Measurements from ENCODE around the gene FAM107A. TPM values are rescaled to one million over a fixed set of nuclear protein-coding genes. Genes with fewer than 3 reads are reported as not detected.

The FAM107A gene, protein sequence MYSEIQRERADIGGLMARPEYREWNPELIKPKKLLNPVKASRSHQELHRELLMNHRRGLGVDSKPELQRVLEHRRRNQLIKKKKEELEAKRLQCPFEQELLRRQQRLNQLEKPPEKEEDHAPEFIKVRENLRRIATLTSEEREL
- total RNA-seq, result 10 to 100 TPM in 4 of 5 donors, 1 to 10 TPM in 1; 4.7 to 35.2 (median 16.2) TPM
- polyA plus RNA-seq, result 10 to 100 TPM; 22.4 to 55.4 (median 35.6) TPM
- long read RNA-seq, donor 1, result 0 reads
- long read RNA-seq, donor 2, result 0 reads
- long read RNA-seq, donor 3, result 0 reads
- long read RNA-seq, donor 4, result 0 reads
- long read RNA-seq, donor 5, partial matches to known transcripts, result 0 of 1 reads
- long read RNA-seq, donor 5, other reads (novel, unspliced or antisense), result 0 of 1 reads
- long read RNA-seq, donor 6, result 0 reads
- long read RNA-seq, donor 7, result 0 reads
- long read RNA-seq, donor 8, result 0 reads
- long read RNA-seq, donor 9, result 0 reads
- long read RNA-seq, donor 10, partial matches to known transcripts, result 0 of 1 reads
- long read RNA-seq, donor 10, other reads (novel, unspliced or antisense), result 0 of 1 reads

DNA sequence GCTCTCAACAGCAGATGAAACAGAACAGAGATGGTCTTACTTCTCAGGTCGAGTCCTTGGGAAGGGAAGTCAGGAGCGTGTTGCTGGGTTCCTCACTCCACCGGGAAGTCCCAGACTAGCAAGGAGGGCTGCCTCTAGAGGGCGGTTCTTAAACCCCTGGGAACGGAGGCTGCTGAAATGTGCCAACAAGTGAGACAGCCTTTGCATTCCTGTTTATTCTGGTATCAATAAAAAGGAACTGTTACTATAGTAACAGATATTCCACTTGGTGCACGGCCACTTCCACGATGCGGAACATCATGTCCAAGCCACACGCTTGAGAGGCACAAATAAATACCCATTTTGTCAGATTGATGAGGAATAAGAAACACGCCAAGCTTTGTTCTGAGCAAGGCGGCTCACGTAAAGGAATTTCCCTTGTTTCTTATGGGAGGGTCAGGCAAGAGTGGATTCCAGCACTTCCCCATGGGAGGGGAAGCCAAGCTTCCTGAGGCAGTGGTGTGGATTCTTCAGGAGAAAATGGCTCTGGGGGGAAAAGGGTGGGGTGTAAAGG lies at the start of gene FAM107A:
Gene FAM107A (minus strand): TSS at position 123 of the 553 bp plus-strand sequence. CDS start 7,531 bp downstream, outside the sequence.
- Histone ChIP-seq H3K36me3 (no peaks in the 10 kb centered on the region), H3K9me3 (no peaks in the 10 kb centered on the region), H3K4me3 (peak within 1 kb of the TSS; percentile 27 to 34 (median 32)), H3K27me3 (no peaks in the 10 kb centered on the region), H3K27ac (peak within 1 kb of the TSS; percentile 15 to 80 (median 75)), H3K4me1 (peaks cover 5 to 35% (median 19%) of the 10 kb centered on the region in 4 donors)
- 13 to 23% (median 20%) methylated on average over 12 of the region's 12 CpGs for WGBS, 5 donors
- DNase-seq, result peak; percentile 44 to 71
- intact Hi-C loops (cut with DNase I; ENCODE audit: low total_unique reads), result no loop called here
- TF ChIP-seq POLR2A (IDR thresholded peaks at IDR 0.05) (no peak), EP300 (IDR thresholded peaks at IDR 0.05) (peak; percentile 86), POLR2AphosphoS5 (IDR thresholded peaks at IDR 0.05) (peak; percentile 64 to 72 (median 69))
- TF ChIP-seq, protein P1, sequence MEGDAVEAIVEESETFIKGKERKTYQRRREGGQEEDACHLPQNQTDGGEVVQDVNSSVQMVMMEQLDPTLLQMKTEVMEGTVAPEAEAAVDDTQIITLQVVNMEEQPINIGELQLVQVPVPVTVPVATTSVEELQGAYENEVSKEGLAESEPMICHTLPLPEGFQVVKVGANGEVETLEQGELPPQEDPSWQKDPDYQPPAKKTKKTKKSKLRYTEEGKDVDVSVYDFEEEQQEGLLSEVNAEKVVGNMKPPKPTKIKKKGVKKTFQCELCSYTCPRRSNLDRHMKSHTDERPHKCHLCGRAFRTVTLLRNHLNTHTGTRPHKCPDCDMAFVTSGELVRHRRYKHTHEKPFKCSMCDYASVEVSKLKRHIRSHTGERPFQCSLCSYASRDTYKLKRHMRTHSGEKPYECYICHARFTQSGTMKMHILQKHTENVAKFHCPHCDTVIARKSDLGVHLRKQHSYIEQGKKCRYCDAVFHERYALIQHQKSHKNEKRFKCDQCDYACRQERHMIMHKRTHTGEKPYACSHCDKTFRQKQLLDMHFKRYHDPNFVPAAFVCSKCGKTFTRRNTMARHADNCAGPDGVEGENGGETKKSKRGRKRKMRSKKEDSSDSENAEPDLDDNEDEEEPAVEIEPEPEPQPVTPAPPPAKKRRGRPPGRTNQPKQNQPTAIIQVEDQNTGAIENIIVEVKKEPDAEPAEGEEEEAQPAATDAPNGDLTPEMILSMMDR (IDR thresholded peaks at IDR 0.05), result peak in 4 of 7 experiments; percentile 6 to 24 (median 14)

GRCh38 chr3:58625196-58625824 lies 48.1 kb upstream of the FAM107A start:
- no peak for DNase-seq
- 61 to 88% (median 74%) methylated on average over 9 of the region's 9 CpGs for WGBS, 5 donors
- H3K4me3 ChIP-seq, result no peak overlapping the region
- H3K9me3 ChIP-seq, result no peaks in the 10 kb centered on the region
- H3K27me3 ChIP-seq, result no peaks in the 10 kb centered on the region
- intact Hi-C loops (cut with DNase I; ENCODE audit: low total_unique reads), result loop anchor here (5.0 kb wide), 1 partner anchor 53 kb away; no protein-coding TSS in a partner anchor
- TF ChIP-seq POLR2AphosphoS5 (IDR thresholded peaks at IDR 0.05) (no peak), POLR2A (IDR thresholded peaks at IDR 0.05) (no peak), EP300 (IDR thresholded peaks at IDR 0.05) (no peak)
- TF ChIP-seq, protein P1 (IDR thresholded peaks at IDR 0.05), result no peak
- no peak overlapping the region for H3K27ac ChIP-seq
- H3K36me3 ChIP-seq, result no peaks in the 10 kb centered on the region
- peaks cover 16 to 55% (median 35%) of the 10 kb centered on the region in 4 donors for H3K4me1 ChIP-seq

DNA sequence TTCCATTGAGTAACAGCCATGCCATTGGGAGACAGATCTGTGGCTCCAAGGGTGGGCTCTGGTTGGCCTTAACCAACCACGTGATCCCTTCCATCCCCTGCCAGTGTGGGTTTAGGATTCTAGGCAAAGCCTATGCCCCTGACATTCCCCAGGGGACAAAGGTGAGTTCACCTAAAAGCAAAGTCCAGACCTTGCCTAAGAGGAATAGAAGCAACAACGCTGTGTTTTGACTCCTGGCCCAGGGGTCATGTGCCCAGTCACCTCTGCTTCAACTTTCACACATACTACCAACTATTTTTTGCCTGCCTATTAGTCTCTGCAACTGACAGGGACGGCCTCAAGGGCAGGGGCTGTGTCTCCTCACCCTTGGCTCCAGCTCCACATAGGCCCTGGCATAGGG lies 47.4 kb upstream of the FAM107A start:
- intact Hi-C loops (cut with DNase I; ENCODE audit: low total_unique reads), result no loop called here
- H3K27me3 ChIP-seq, result no peaks in the 10 kb centered on the region
- TF ChIP-seq POLR2A (IDR thresholded peaks at IDR 0.05) (no peak), EP300 (IDR thresholded peaks at IDR 0.05) (no peak), POLR2AphosphoS5 (IDR thresholded peaks at IDR 0.05) (no peak)
- TF ChIP-seq, protein P1 (IDR thresholded peaks at IDR 0.05), result no peak
- 60 to 92% (median 76%) methylated on average over 2 to 3 of the region's 3 CpGs for WGBS, 5 donors
- H3K4me1 ChIP-seq, result peaks cover 16 to 47% (median 27%) of the 10 kb centered on the region in 4 donors
- no peaks in the 10 kb centered on the region for H3K9me3 ChIP-seq
- DNase-seq, result no peak
- H3K27ac ChIP-seq, result no peak overlapping the region
- H3K4me3 ChIP-seq, result no peak overlapping the region
- no peaks in the 10 kb centered on the region for H3K36me3 ChIP-seq

DNA sequence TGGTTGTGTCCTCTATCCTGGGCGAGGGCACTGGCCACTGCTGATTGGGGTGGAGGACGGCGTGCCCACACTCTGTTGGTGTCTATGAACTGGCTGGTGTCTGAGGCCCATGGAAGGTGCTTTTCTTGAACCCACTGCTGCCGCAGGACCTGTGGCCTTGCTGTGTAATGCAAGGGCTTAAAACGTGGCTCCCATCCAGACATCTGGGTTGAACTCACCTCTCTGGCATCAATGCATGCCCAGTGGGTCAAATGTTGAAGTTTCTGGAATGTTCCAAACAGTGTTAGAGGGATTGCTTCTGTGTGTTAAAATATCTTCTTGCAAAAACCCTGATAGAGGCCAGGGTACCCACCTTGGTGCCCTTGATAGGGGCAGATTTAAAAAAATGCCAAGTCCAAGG lies 46.8 kb upstream of the FAM107A start:
- Histone ChIP-seq H3K4me3 (no peak overlapping the region), H3K27me3 (no peaks in the 10 kb centered on the region), H3K4me1 (peaks cover 16 to 41% (median 21%) of the 10 kb centered on the region in 4 donors), H3K36me3 (no peaks in the 10 kb centered on the region), H3K9me3 (no peaks in the 10 kb centered on the region), H3K27ac (no peak overlapping the region)
- DNase-seq, result no peak
- 54 to 83% (median 79%) methylated on average over 2 to 5 of the region's 5 CpGs for WGBS, 5 donors
- TF ChIP-seq POLR2AphosphoS5 (IDR thresholded peaks at IDR 0.05) (no peak), POLR2A (IDR thresholded peaks at IDR 0.05) (no peak), EP300 (IDR thresholded peaks at IDR 0.05) (no peak)
- TF ChIP-seq, protein P1 (IDR thresholded peaks at IDR 0.05), result no peak
- intact Hi-C loops (cut with DNase I; ENCODE audit: low total_unique reads), result no loop called here

Measured in stomach (tissue), 19 donors.